BLaER1 (cell line): ENCODE measurements around the gene JAG1.

Experiments used
- H3K27ac ChIP-seq: shearing (Covaris generic); formaldehyde crosslinking; 2 replicates; pipeline ENCODE4 v1.8.1; 2022
- H3K27me3 ChIP-seq: shearing (Covaris generic); formaldehyde crosslinking; 2 replicates; pipeline ENCODE4 v1.8.1; 2022
- H3K36me3 ChIP-seq: shearing (Covaris generic); formaldehyde crosslinking; 2 replicates; pipeline ENCODE4 v1.8.1; 2022
- H3K4me1 ChIP-seq: shearing (Covaris generic); formaldehyde crosslinking; 2 replicates; pipeline ENCODE4 v1.8.1; 2022
- H3K4me2 ChIP-seq: shearing (Covaris generic); formaldehyde crosslinking; 2 replicates; pipeline ENCODE4 v1.8.1; 2022
- H3K4me3 ChIP-seq: shearing (Covaris generic); formaldehyde crosslinking; 2 replicates; pipeline ENCODE4 v1.8.1; 2022
- H3K9ac ChIP-seq: shearing (Covaris generic); formaldehyde crosslinking; 2 replicates; pipeline ENCODE4 v1.8.1; 2022
- H3K9me3 ChIP-seq: shearing (Covaris generic); formaldehyde crosslinking; 2 replicates; pipeline ENCODE4 v1.8.1; 2022
- H4K20me1 ChIP-seq: shearing (Covaris generic); formaldehyde crosslinking; 2 replicates; pipeline ENCODE4 v1.8.1; 2022
- Cebpa-rat ChIP-seq: shearing (Covaris generic); IDR thresholded peaks from 2 replicates; pipeline ENCODE4 v1.8.1; 2022

Gene JAG1

DNA sequence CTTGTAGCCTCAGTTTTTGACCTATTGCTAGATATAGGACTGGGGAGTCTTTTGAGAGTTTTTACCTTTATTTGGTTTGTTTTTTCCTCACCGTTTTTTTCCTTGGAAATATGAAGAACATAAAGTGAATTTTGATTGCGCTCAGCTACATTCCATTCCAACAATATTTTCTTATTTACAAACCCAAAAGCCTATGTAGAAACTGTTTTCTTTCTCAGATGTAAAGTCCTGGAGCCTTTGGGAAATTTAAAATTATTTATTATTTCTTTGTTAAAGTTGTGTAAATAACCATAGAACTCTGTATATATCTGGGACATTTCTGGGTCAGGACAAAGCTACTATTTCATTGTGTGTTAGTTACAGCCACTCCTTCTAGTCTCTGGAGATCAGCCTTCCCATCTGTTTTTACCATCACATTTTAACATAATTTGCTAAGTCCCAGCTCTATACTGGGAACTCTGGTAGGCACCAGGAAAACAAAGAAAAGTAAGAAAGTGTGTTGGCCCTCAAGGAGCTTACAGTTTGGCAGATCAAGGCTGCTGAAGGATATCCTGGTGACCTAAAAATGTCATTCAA lies 68.8 kb downstream of the JAG1 start:
- Histone ChIP-seq H3K27me3 (no peaks in the 10 kb centered on the region), H3K36me3 (peaks cover 7% of the 10 kb centered on the region; the same call in 1 of the 2 replicates), H3K9ac (no peak overlapping the region), H4K20me1 (no peaks in the 10 kb centered on the region), H3K4me1 (peaks cover 5% of the 10 kb centered on the region; the same call in 1 of the 2 replicates), H3K27ac (no peak overlapping the region), H3K4me3 (no peak overlapping the region), H3K9me3 (no peaks in the 10 kb centered on the region), H3K4me2 (no peak overlapping the region)
- TF ChIP-seq Cebpa-rat, result no peak

DNA sequence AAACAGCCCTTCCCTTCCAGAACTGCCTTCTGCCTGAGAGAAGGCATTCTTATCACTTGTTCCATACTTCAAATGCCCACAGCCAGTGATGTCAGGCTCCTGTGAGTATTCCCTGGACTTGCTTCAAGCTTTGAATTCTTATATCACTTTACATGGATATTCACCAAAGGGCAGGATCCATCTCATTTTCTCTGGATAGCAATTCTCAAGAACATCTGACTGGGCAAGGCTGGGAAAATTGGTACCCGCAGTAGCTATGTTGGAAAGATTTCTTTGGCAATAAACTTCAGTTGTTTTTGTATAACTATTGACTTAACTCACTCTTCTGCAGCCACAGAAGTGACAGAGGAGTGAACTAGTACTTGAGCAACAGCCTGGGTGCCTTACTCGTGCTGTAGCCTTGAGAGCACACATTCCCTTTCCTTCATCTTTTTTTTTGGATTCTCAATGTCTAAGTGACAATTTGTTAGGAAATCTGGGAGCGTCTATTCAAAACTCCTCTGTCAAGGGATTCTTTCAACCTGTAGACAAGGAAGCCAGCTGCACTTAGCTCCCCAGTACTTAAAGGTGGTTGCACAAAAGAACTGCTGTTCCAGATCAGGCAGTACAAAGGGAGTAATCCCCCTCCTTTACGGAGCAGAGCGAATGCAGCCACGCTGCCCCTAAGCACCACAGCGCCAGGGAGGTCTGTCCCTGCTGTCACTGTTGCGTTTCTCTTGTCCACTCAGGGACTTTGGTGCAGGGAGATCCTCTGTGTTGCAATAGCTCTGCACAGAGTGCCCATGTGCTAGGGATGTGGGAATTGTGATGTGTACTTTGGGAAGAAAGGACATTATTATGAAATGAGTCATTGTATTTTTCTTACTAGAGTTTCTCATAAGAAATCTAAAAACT lies 69.6 kb downstream of the JAG1 start:
- no peaks in the 10 kb centered on the region for H3K27me3 ChIP-seq
- no peak overlapping the region for H3K4me2 ChIP-seq
- H3K36me3 ChIP-seq, result peaks cover 7% of the 10 kb centered on the region; the same call in 1 of the 2 replicates
- no peak for TF ChIP-seq Cebpa-rat
- no peaks in the 10 kb centered on the region for H4K20me1 ChIP-seq
- no peak overlapping the region for H3K4me3 ChIP-seq
- H3K9me3 ChIP-seq, result no peaks in the 10 kb centered on the region
- peaks cover 5% of the 10 kb centered on the region; the same call in 1 of the 2 replicates for H3K4me1 ChIP-seq
- H3K27ac ChIP-seq, result no peak overlapping the region
- no peak overlapping the region for H3K9ac ChIP-seq

DNA sequence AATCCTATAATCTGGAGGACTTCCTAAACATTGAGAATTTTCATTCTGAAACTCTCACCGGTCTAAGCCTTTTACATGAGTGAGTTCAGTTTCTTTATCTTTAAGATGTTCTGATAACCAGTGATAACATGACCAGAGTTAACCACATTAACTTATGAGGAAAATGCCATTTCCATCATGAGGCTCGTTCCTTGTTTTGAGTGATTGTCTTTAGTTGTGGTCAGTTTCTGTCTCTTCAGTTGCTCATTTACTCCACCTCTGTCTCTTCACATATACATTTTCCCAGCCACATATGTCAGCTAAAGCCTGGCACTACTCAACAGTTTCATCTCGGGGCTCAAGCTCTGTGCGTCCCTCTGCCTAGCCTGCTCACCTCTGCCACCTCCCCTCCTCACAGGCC lies 70.4 kb downstream of the JAG1 start:
- H3K4me1 ChIP-seq, result peaks cover 5% of the 10 kb centered on the region; the same call in 1 of the 2 replicates
- H4K20me1 ChIP-seq, result no peaks in the 10 kb centered on the region
- H3K27ac ChIP-seq, result no peak overlapping the region
- no peak overlapping the region for H3K4me2 ChIP-seq
- no peaks in the 10 kb centered on the region for H3K27me3 ChIP-seq
- H3K4me3 ChIP-seq, result no peak overlapping the region
- H3K36me3 ChIP-seq, result peaks cover 13% of the 10 kb centered on the region; the same call in 1 of the 2 replicates
- no peak for TF ChIP-seq Cebpa-rat
- no peaks in the 10 kb centered on the region for H3K9me3 ChIP-seq
- no peak overlapping the region for H3K9ac ChIP-seq

DNA sequence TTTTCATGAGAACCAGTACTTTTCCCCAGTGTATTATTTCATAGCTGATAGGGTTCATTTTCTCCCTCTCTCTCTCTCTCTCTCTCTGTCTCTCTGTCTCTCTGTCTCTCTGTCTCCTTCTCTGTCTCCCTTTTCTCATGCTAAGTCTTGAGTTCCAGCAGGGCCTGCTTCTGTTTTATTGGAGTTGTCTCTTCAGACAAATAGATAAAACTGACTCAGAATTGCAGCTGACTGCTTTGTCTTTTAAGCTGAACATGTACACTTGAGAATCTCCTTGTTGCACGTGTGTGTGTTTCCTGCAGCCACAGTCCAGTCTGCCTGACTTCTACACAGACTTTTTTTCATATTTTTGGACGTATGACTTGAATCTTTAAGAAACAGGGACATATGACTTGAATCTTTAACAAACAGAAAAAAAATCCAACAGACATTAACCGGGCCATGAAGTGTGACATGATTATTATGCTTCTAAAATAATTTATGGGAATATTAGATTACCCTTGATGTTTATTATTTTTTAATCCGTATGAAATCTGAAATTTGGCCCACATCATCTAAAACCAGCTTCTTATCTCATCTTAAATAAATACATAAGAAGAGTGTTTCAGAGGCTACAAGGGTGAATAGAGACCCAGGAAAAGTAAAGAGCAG lies 71.5 kb downstream of the JAG1 start:
- Histone ChIP-seq H3K4me2 (no peak overlapping the region), H3K9me3 (no peaks in the 10 kb centered on the region), H3K4me1 (peaks cover 5% of the 10 kb centered on the region; the same call in 1 of the 2 replicates), H3K27ac (no peak overlapping the region), H3K4me3 (no peak overlapping the region), H3K9ac (no peak overlapping the region), H3K27me3 (no peaks in the 10 kb centered on the region), H4K20me1 (no peaks in the 10 kb centered on the region), H3K36me3 (peaks cover 15% of the 10 kb centered on the region; the same call in 1 of the 2 replicates)
- no peak for TF ChIP-seq Cebpa-rat

DNA sequence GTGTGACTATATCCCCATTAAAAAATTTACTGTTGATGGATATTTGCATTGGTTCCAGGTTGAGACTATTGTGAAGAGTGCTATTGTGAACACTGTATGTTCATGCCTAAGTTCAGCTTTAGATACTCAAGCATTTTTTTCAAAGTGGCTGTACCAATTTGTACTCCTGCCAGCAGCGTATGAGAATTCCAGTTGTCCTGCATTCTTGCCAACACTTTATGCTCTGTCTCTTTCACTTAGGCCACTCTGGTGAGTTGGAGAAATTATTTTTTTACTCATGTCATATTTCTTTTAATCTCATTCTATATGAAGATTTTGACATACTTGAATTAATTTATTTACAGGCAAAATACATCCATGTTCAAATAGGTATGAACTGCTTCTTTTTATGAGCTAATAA lies 76.2 kb downstream of the JAG1 start:
- no peaks in the 10 kb centered on the region for H3K4me1 ChIP-seq
- H3K36me3 ChIP-seq, result 0 out of 2 replicates have a peak, but pooled peaks cover 8% of the 10 kb centered on the region

DNA sequence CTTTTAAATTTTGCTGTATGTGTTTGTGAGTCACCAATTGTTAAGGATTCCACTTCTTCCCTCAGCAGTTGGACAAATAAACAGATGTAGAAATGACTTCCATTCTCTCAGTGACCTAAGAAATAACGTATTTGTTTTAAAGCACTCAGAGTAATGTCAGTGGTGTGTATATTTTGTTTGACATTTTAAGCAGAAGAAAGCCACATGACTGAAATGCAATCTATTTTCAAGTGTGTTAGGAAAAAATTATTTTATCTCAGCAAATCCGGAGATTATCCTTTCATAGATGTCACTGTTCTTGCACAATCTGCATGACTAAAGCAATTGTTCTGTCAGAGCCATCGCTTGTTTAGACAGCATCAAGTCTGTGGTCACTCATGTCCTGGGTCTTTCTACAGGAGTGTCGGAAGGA lies 77.1 kb downstream of the JAG1 start:
- no peak for TF ChIP-seq Cebpa-rat
- Histone ChIP-seq H3K27me3 (no peaks in the 10 kb centered on the region), H3K9ac (no peak overlapping the region), H3K4me2 (no peak overlapping the region), H3K9me3 (no peaks in the 10 kb centered on the region), H3K36me3 (0 out of 2 replicates have a peak, but pooled peaks cover 8% of the 10 kb centered on the region), H3K27ac (no peak overlapping the region), H3K4me1 (no peaks in the 10 kb centered on the region), H3K4me3 (no peak overlapping the region), H4K20me1 (no peaks in the 10 kb centered on the region)

More for the DNA sequence above, 76.2 kb downstream of the JAG1 start:
- no peaks in the 10 kb centered on the region for H3K27me3 ChIP-seq
- no peak overlapping the region for H3K4me2 ChIP-seq
- H3K4me3 ChIP-seq, result no peak overlapping the region
- H3K9me3 ChIP-seq, result no peaks in the 10 kb centered on the region
- no peak overlapping the region for H3K9ac ChIP-seq
- no peak for TF ChIP-seq Cebpa-rat
- no peaks in the 10 kb centered on the region for H4K20me1 ChIP-seq
- no peak overlapping the region for H3K27ac ChIP-seq

DNA sequence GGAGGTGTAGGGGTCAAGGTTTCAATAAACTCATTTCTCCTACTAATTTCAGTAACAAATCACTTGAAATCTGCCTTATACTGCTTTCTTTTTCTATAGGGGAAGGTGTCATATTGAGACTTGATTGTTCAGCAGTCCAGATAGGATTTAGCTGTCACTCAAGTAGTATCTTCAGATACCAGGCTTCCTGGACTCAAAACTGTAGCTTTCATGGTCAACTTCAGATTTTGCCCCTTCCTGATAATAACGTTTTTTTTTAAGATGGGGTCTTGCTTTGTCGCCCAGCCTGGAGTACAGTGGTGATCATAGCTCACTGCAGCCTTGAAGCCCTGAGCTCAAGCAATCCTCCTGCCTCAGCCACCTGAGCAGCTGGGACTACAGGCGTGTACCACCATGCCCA lies 77.8 kb downstream of the JAG1 start:
- no peak overlapping the region for H3K9ac ChIP-seq
- no peaks in the 10 kb centered on the region for H4K20me1 ChIP-seq
- H3K4me2 ChIP-seq, result no peak overlapping the region
- no peak for TF ChIP-seq Cebpa-rat
- H3K4me3 ChIP-seq, result no peak overlapping the region
- H3K4me1 ChIP-seq, result no peaks in the 10 kb centered on the region
- 0 out of 2 replicates have a peak, but pooled peaks cover 8% of the 10 kb centered on the region for H3K36me3 ChIP-seq
- H3K27ac ChIP-seq, result no peak overlapping the region
- no peaks in the 10 kb centered on the region for H3K9me3 ChIP-seq
- H3K27me3 ChIP-seq, result no peaks in the 10 kb centered on the region

DNA sequence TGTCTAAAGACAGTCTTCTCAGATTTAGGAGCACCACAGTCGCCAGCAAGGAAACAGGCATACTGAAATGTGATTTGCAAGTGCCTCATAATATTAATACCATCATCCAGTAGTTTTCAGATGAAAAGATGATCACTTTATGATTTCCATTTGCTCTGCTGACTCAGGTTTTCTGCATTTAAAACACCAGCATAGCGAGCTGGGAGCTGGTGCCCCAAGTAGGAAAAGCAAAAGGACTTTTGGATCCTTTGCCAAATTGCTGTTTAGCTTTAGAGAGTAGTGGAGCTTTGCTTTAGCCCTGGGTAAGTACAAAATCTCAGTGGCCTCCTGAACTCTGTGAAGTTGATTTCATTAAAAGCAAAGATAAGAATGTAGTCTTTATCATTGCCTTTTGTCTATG lies 78.5 kb downstream of the JAG1 start:
- Histone ChIP-seq H4K20me1 (no peaks in the 10 kb centered on the region), H3K36me3 (0 out of 2 replicates have a peak, but pooled peaks cover 8% of the 10 kb centered on the region), H3K9ac (no peak overlapping the region), H3K27me3 (no peaks in the 10 kb centered on the region), H3K27ac (no peak overlapping the region), H3K4me1 (no peaks in the 10 kb centered on the region), H3K4me2 (no peak overlapping the region), H3K9me3 (no peaks in the 10 kb centered on the region), H3K4me3 (no peak overlapping the region)
- no peak for TF ChIP-seq Cebpa-rat

DNA sequence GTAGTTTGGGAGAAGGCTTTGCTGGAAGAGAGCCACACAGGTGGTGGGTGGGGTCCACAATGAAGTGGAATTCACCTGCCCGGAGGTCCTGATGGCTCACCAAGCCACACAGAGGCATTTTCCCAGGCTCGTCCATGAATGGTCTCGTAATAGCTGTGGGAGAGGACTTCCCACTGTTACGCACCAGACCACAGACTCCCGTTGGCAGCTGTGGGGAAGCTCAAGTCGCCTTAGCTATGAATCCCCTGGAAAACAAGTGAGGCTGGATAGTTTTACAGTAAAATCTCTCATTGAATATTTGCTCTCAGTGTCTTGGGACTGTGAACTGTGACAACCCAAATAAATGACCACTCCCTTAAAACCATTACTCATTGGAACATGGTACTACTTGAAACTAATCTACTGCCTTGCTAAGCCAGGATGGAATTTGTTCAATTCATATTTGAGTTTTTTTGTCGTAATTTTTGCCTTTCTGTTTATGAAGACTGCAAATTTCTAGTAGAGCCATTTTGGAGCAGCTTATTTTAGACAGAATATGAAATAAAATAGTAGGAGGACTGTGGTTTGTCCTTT lies 79.4 kb downstream of the JAG1 start:
- Histone ChIP-seq H4K20me1 (no peaks in the 10 kb centered on the region), H3K27me3 (no peaks in the 10 kb centered on the region), H3K9me3 (no peaks in the 10 kb centered on the region), H3K4me1 (no peaks in the 10 kb centered on the region), H3K9ac (no peak overlapping the region), H3K4me3 (no peak overlapping the region), H3K4me2 (no peak overlapping the region), H3K27ac (no peak overlapping the region), H3K36me3 (0 out of 2 replicates have a peak, but pooled peaks cover 8% of the 10 kb centered on the region)
- no peak for TF ChIP-seq Cebpa-rat
